K562 (cell line): ENCODE data around the gene STARD13.

Experiments
- BACH1 ChIP-seq: fragments of 200-800 bp; sonication (Bioruptor generic); IDR thresholded peaks from 2 replicates; pipeline ENCODE4 v1.6.1; 2016; ENCODE audit warnings: missing genetic modification characterization, missing compliant biosample characterization
- GTF2F1 ChIP-seq: IDR thresholded peaks from 2 replicates; pipeline ENCODE4 v1.6.1; 2011; ENCODE audit warnings: low read depth, low read length, improper control_type of control experiment
- HDAC6 ChIP-seq: IDR thresholded peaks from 2 replicates; pipeline ENCODE4 v1.6.1; 2012; ENCODE audit warnings: low read depth, mild to moderate bottlenecking, control low read depth, inconsistent platforms, low read length, moderate library complexity
- MAFK ChIP-seq: IDR thresholded peaks from 2 replicates; pipeline ENCODE4 v1.6.1; 2011; ENCODE audit warnings: low read length, improper control_type of control experiment
- RFX5 ChIP-seq: IDR thresholded peaks from 2 replicates; pipeline ENCODE4 v1.6.1; 2011; ENCODE audit warnings: low read depth, mild to moderate bottlenecking, improper control_type of control experiment, low read length
- SMC3 ChIP-seq: conservative IDR thresholded peaks from 2 replicates; pipeline ENCODE4 v1.6.1; 2011; ENCODE audit warnings: low read depth, low read length, improper control_type of control experiment; ENCODE audit not compliant: insufficient read depth
- ZNF24 ChIP-seq: fragments of 450-650 bp; IDR thresholded peaks from 2 replicates; pipeline ENCODE4 v1.6.1; 2016
- ZNF318 ChIP-seq, 2 experiments: fragments of 450-650 bp; IDR thresholded peaks; 2 replicates each; pipeline ENCODE4 v1.6.1; 2016; ENCODE audit warnings: mild to moderate bottlenecking in 2 of 2, borderline replicate concordance in 1 of 2, low read depth in 1 of 2, moderate library complexity in 1 of 2
- TF ChIP-seq, protein P1 (sequence below): sonication (generic); formaldehyde crosslinking; IDR thresholded peaks from 2 replicates; pipeline ENCODE4 v1.8.1; 2023; ENCODE audit warnings: missing genetic modification reagents, mild to moderate bottlenecking, borderline replicate concordance
- TF ChIP-seq, protein P2 (sequence below), 3 experiments: IDR thresholded peaks in 2 of 3; conservative IDR thresholded peaks in 1 of 3; 2 replicates each; pipeline ENCODE4 v1.5.1; 2011 to 2012; ENCODE audit warnings: low read length in 3 of 3, mild to moderate bottlenecking in 3 of 3, control low read depth in 2 of 3, improper control_type of control experiment in 1 of 3, inconsistent platforms in 1 of 3, low read depth in 1 of 3, mixed read lengths in 1 of 3, moderate library complexity in 1 of 3; ENCODE audit not compliant: insufficient read depth in 2 of 3

DNA sequence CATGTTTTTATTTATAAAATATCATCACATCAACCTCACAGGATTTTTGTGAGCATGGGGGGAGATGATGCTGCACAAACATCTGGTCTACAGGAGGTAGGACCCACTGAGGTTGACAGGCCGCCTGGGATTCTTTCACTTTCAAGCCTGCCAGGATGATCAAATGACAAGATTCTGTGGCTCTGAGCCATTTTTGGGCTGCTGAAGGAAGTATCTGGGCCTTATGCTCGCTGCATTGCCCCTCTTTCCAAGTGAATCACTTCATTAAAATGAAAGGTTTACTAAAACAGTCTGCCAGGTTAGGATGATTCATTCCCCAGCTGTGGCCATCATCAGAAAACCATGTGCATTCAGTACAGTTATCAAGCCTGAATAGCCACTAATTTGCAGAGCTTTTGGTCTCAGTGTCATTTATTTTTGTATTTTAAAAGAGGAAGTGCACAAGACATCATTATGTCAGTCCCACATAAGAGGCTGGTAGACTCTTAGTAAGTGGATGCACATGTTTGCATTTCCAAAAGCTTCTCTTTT lies 34.4 kb downstream of the STARD13 start:
- no peak for TF ChIP-seq SMC3
- TF ChIP-seq, protein P1, sequence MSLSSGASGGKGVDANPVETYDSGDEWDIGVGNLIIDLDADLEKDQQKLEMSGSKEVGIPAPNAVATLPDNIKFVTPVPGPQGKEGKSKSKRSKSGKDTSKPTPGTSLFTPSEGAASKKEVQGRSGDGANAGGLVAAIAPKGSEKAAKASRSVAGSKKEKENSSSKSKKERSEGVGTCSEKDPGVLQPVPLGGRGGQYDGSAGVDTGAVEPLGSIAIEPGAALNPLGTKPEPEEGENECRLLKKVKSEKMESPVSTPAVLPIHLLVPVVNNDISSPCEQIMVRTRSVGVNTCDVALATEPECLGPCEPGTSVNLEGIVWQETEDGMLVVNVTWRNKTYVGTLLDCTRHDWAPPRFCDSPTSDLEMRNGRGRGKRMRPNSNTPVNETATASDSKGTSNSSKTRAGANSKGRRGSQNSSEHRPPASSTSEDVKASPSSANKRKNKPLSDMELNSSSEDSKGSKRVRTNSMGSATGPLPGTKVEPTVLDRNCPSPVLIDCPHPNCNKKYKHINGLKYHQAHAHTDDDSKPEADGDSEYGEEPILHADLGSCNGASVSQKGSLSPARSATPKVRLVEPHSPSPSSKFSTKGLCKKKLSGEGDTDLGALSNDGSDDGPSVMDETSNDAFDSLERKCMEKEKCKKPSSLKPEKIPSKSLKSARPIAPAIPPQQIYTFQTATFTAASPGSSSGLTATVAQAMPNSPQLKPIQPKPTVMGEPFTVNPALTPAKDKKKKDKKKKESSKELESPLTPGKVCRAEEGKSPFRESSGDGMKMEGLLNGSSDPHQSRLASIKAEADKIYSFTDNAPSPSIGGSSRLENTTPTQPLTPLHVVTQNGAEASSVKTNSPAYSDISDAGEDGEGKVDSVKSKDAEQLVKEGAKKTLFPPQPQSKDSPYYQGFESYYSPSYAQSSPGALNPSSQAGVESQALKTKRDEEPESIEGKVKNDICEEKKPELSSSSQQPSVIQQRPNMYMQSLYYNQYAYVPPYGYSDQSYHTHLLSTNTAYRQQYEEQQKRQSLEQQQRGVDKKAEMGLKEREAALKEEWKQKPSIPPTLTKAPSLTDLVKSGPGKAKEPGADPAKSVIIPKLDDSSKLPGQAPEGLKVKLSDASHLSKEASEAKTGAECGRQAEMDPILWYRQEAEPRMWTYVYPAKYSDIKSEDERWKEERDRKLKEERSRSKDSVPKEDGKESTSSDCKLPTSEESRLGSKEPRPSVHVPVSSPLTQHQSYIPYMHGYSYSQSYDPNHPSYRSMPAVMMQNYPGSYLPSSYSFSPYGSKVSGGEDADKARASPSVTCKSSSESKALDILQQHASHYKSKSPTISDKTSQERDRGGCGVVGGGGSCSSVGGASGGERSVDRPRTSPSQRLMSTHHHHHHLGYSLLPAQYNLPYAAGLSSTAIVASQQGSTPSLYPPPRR = no peak
- no peak for TF ChIP-seq HDAC6
- TF ChIP-seq, protein P2, sequence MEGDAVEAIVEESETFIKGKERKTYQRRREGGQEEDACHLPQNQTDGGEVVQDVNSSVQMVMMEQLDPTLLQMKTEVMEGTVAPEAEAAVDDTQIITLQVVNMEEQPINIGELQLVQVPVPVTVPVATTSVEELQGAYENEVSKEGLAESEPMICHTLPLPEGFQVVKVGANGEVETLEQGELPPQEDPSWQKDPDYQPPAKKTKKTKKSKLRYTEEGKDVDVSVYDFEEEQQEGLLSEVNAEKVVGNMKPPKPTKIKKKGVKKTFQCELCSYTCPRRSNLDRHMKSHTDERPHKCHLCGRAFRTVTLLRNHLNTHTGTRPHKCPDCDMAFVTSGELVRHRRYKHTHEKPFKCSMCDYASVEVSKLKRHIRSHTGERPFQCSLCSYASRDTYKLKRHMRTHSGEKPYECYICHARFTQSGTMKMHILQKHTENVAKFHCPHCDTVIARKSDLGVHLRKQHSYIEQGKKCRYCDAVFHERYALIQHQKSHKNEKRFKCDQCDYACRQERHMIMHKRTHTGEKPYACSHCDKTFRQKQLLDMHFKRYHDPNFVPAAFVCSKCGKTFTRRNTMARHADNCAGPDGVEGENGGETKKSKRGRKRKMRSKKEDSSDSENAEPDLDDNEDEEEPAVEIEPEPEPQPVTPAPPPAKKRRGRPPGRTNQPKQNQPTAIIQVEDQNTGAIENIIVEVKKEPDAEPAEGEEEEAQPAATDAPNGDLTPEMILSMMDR (IDR thresholded peaks at IDR 0.05 in 2 of 3, conservative IDR thresholded peaks at IDR 0.05 in 1 of 3; ENCODE audit: insufficient read depth in 2 of 3, low read depth in 1 of 3, low read length in 3 of 3) = no peak
- no peak for TF ChIP-seq BACH1
- no peak for TF ChIP-seq ZNF24
- TF ChIP-seq GTF2F1 = no peak
- no peak for TF ChIP-seq RFX5
- no peak for TF ChIP-seq ZNF318 (IDR thresholded peaks at IDR 0.05; ENCODE audit: borderline replicate concordance in 1 of 2, low read depth in 1 of 2)
- TF ChIP-seq MAFK = no peak
